ENCODE measurements around the gene CUL9. TPM values are rescaled to one million over a fixed set of nuclear protein-coding genes. Genes with fewer than 3 reads are reported as not detected.

The CUL9 gene
- total RNA-seq, 2 donors from 2014 or later = 22.9 to 87.0 TPM

- WGBS = 85% methylated on average over 5 of the region's 5 CpGs
- Histone ChIP-seq H3K27me3 (replicated peaks; ENCODE audit: insufficient read depth) (no peaks in the 10 kb centered on the region), H3K9me3 (no peaks in the 10 kb centered on the region), H3K4me3 (no peak overlapping the region), H3K36me3 (peaks cover 0 to 7% of the 10 kb centered on the region in 2 donors), H3K27ac (no peak overlapping the region), H3K4me1 (replicated peaks) (no peaks in the 10 kb centered on the region)
- intact Hi-C loops (cut with DNase I) = no loop called here
- no peak for TF ChIP-seq CTCF (IDR thresholded peaks at IDR 0.05)
- TF ChIP-seq POLR2AphosphoS5 (IDR thresholded peaks at IDR 0.05) = no peak
- no peak for TF ChIP-seq POLR2A (IDR thresholded peaks at IDR 0.05)
- DNase-seq (ENCODE audit: low spot score) = no peak
Measured at GRCh38 chr6:43196337-43196736, 14.3 kb downstream of the CUL9 start.

GRCh38 chr6:43199912-43200311 is 17.9 kb downstream of the CUL9 start:
- peaks cover 0 to 7% of the 10 kb centered on the region in 2 donors for H3K36me3 ChIP-seq
- WGBS = 86% methylated on average over 6 of the region's 6 CpGs
- no peak for DNase-seq (ENCODE audit: low spot score)
- no peak for TF ChIP-seq CTCF (IDR thresholded peaks at IDR 0.05)
- TF ChIP-seq POLR2A (IDR thresholded peaks at IDR 0.05) = no peak
- no peak for TF ChIP-seq POLR2AphosphoS5 (IDR thresholded peaks at IDR 0.05)
- no peak overlapping the region for H3K27ac ChIP-seq
- no peak overlapping the region for H3K4me3 ChIP-seq
- no peaks in the 10 kb centered on the region for H3K4me1 ChIP-seq (replicated peaks)
- no peaks in the 10 kb centered on the region for H3K9me3 ChIP-seq
- intact Hi-C loops (cut with DNase I) = no loop called here
- no peaks in the 10 kb centered on the region for H3K27me3 ChIP-seq (replicated peaks; ENCODE audit: insufficient read depth)

- intact Hi-C loops (cut with DNase I) = no loop called here
- no peak overlapping the region for H3K4me3 ChIP-seq
- WGBS = 94% methylated on average over 6 of the region's 6 CpGs
- no peak for DNase-seq (ENCODE audit: low spot score)
- no peaks in the 10 kb centered on the region for H3K9me3 ChIP-seq
- H3K36me3 ChIP-seq = peaks cover 0 to 7% of the 10 kb centered on the region in 2 donors
- H3K4me1 ChIP-seq (replicated peaks) = no peaks in the 10 kb centered on the region
- TF ChIP-seq POLR2AphosphoS5 (IDR thresholded peaks at IDR 0.05) = no peak
- TF ChIP-seq CTCF (IDR thresholded peaks at IDR 0.05) = no peak
- no peak for TF ChIP-seq POLR2A (IDR thresholded peaks at IDR 0.05)
- H3K27ac ChIP-seq = no peak overlapping the region
- H3K27me3 ChIP-seq (replicated peaks; ENCODE audit: insufficient read depth) = no peaks in the 10 kb centered on the region
Measured at GRCh38 chr6:43200541-43200940, 18.5 kb downstream of the CUL9 start.

- intact Hi-C loops (cut with DNase I) = no loop called here
- H3K4me1 ChIP-seq (replicated peaks) = no peaks in the 10 kb centered on the region
- peaks cover 0 to 4% of the 10 kb centered on the region in 2 donors for H3K36me3 ChIP-seq
- whole genome bisulfite sequencing = 92% methylated on average over 5 of the region's 5 CpGs
- no peaks in the 10 kb centered on the region for H3K9me3 ChIP-seq
- TF ChIP-seq POLR2A (IDR thresholded peaks at IDR 0.05) = no peak
- no peak for TF ChIP-seq CTCF (IDR thresholded peaks at IDR 0.05)
- TF ChIP-seq POLR2AphosphoS5 (IDR thresholded peaks at IDR 0.05) = no peak
- no peaks in the 10 kb centered on the region for H3K27me3 ChIP-seq (replicated peaks; ENCODE audit: insufficient read depth)
- H3K4me3 ChIP-seq = no peak overlapping the region
- DNase-seq (ENCODE audit: low spot score) = no peak
- H3K27ac ChIP-seq = no peak overlapping the region
Measured at GRCh38 chr6:43202451-43202850, 20.5 kb downstream of the CUL9 start.

GRCh38 chr6:43203029-43203717 is 21.2 kb downstream of the CUL9 start:
- H3K4me1 ChIP-seq (replicated peaks) = no peaks in the 10 kb centered on the region
- no peaks in the 10 kb centered on the region for H3K27me3 ChIP-seq (replicated peaks; ENCODE audit: insufficient read depth)
- intact Hi-C loops (cut with DNase I) = no loop called here
- TF ChIP-seq CTCF (IDR thresholded peaks at IDR 0.05) = no peak
- no peak for TF ChIP-seq POLR2A (IDR thresholded peaks at IDR 0.05)
- TF ChIP-seq POLR2AphosphoS5 (IDR thresholded peaks at IDR 0.05) = no peak
- H3K27ac ChIP-seq = no peak overlapping the region
- no peak for DNase-seq (ENCODE audit: low spot score)
- H3K9me3 ChIP-seq = no peaks in the 10 kb centered on the region
- no peak overlapping the region for H3K4me3 ChIP-seq
- H3K36me3 ChIP-seq = no peaks in the 10 kb centered on the region
- WGBS = 93% methylated on average over 17 of the region's 17 CpGs

Measured in prostate gland (tissue), 2 donors.